WTC11 (cell line): ENCODE measurements around the gene FOXN3. TPM values are rescaled to one million over a fixed set of nuclear protein-coding genes. Genes with fewer than 3 reads are reported as not detected.

Source experiments
- ATAC-seq: fragments of 200-7000 bp; cut with Tn5 transposase; 2 replicates; pipeline ENCODE4 v1.10.0; 2021; ENCODE audit warnings: mild to moderate bottlenecking, moderate library complexity
- CTCF ChIA-PET: fragments of 300-600 bp; sonication (Branson Sonifier 250); formaldehyde crosslinking; loops from one replicate; lab custom pipeline; 2021; ENCODE audit warnings: antibody characterized with exemption; lab: Charles Lee
- POLR2A ChIA-PET: fragments of 350-600 bp; sonication (Branson Sonifier 250); formaldehyde crosslinking; loops from one replicate; lab custom pipeline; 2021; ENCODE audit warnings: antibody characterized with exemption; lab: Charles Lee
- DNase-seq: peaks from one replicate; pipeline ENCODE4 v3.0.0; 2021; ENCODE audit warnings: low spot score
- H3K27ac Mint-ChIP-seq: 2 replicates; pipeline ENCODE4 v1.8.0; 2021; ENCODE audit warnings: mixed read lengths
- H3K27me3 Mint-ChIP-seq: 2 replicates; pipeline ENCODE4 v1.8.0; 2021; ENCODE audit warnings: low read depth, mild to moderate bottlenecking, moderate library complexity, mixed read lengths
- H3K36me3 Mint-ChIP-seq: 2 replicates; pipeline ENCODE4 v1.8.0; 2021; ENCODE audit warnings: mixed read lengths
- H3K4me1 Mint-ChIP-seq: 2 replicates; pipeline ENCODE4 v1.8.0; 2022; ENCODE audit warnings: mixed read lengths
- H3K4me3 Mint-ChIP-seq: 2 replicates; pipeline ENCODE4 v1.8.0; 2021; ENCODE audit warnings: mild to moderate bottlenecking, moderate library complexity, mixed read lengths
- H3K9me3 Mint-ChIP-seq: 2 replicates; pipeline ENCODE4 v1.8.0; 2021; ENCODE audit warnings: mixed read lengths
- ARID4B ChIP-seq: sonication (generic); formaldehyde crosslinking; IDR thresholded peaks from 2 replicates; pipeline ENCODE4 v1.8.0; 2023; ENCODE audit warnings: missing genetic modification reagents, mild to moderate bottlenecking, borderline replicate concordance
- ESRRA ChIP-seq: sonication (generic); formaldehyde crosslinking; IDR thresholded peaks from 2 replicates; pipeline ENCODE4 v1.8.1; 2022; ENCODE audit warnings: mild to moderate bottlenecking, missing genetic modification reagents, borderline replicate concordance
- GTF2I ChIP-seq: fragments of 250-450 bp; sonication (Bioruptor Pico); conservative IDR thresholded peaks from 2 replicates; pipeline ENCODE4 v1.4.0; 2021; ENCODE audit warnings: mild to moderate bottlenecking
- JAZF1 ChIP-seq: fragments of 250-450 bp; sonication (Bioruptor Pico); IDR thresholded peaks from 2 replicates; pipeline ENCODE4 v1.9.0; 2021; ENCODE audit warnings: moderate library complexity, mild to moderate bottlenecking, inconsistent platforms
- NFATC4 ChIP-seq: fragments of 250-450 bp; sonication (Bioruptor Pico); IDR thresholded peaks from 2 replicates; pipeline ENCODE4 v1.9.0; 2021; ENCODE audit warnings: mild to moderate bottlenecking
- NR2C2 ChIP-seq: sonication (generic); formaldehyde crosslinking; IDR thresholded peaks from 2 replicates; pipeline ENCODE4 v1.8.0; 2022; ENCODE audit warnings: mild to moderate bottlenecking, missing genetic modification reagents
- RORB ChIP-seq: fragments of 250-450 bp; sonication (Bioruptor Pico); IDR thresholded peaks from 2 replicates; pipeline ENCODE4 v1.9.0; 2021; ENCODE audit warnings: mild to moderate bottlenecking
- SMAD4 ChIP-seq: sonication (generic); formaldehyde crosslinking; IDR thresholded peaks from 2 replicates; pipeline ENCODE4 v1.8.0; 2022; ENCODE audit warnings: mild to moderate bottlenecking, missing genetic modification reagents
- USF1 ChIP-seq: sonication (generic); formaldehyde crosslinking; IDR thresholded peaks from 2 replicates; pipeline ENCODE4 v1.8.0; 2022; ENCODE audit warnings: mild to moderate bottlenecking, missing genetic modification reagents
- ZBTB43 ChIP-seq: sonication (generic); formaldehyde crosslinking; IDR thresholded peaks from 2 replicates; pipeline ENCODE4 v1.8.1; 2023; ENCODE audit warnings: mild to moderate bottlenecking, missing genetic modification reagents
- ZNF263 ChIP-seq: sonication (generic); formaldehyde crosslinking; IDR thresholded peaks from 2 replicates; pipeline ENCODE4 v1.8.1; 2022; ENCODE audit warnings: low read depth, mild to moderate bottlenecking, moderate library complexity, missing genetic modification reagents
- ZNF281 ChIP-seq: sonication (generic); formaldehyde crosslinking; IDR thresholded peaks from 2 replicates; pipeline ENCODE4 v1.8.0; 2023; ENCODE audit warnings: mild to moderate bottlenecking, missing genetic modification reagents
- ZNF423 ChIP-seq: fragments of 250-450 bp; sonication (Bioruptor Pico); IDR thresholded peaks from 2 replicates; pipeline ENCODE4 v2.1.2; 2022; ENCODE audit warnings: mild to moderate bottlenecking, moderate library complexity
- total RNA-seq: library from RNA; stranded (reverse); gene quantifications from 3 replicates; pipeline ENCODE4 v1.2.3, GENCODE V29; 2021
- TF ChIP-seq, protein P1 (sequence below): fragments of 250-450 bp; sonication (Bioruptor Pico); IDR thresholded peaks from 2 replicates; pipeline ENCODE4 v1.9.0; 2021; ENCODE audit warnings: mild to moderate bottlenecking
- TF ChIP-seq, protein P2 (sequence below): sonication (generic); formaldehyde crosslinking; IDR thresholded peaks from 2 replicates; pipeline ENCODE4 v1.8.1; 2022; ENCODE audit warnings: low read depth, mild to moderate bottlenecking, moderate library complexity, missing genetic modification reagents, borderline replicate concordance
- TF ChIP-seq, protein P3 (sequence below): sonication (generic); formaldehyde crosslinking; IDR thresholded peaks from 2 replicates; pipeline ENCODE4 v1.8.1; 2023; ENCODE audit warnings: mild to moderate bottlenecking, missing genetic modification reagents, moderate library complexity
- TF ChIP-seq, protein P4 (sequence below): fragments of 250-450 bp; sonication (Bioruptor Pico); IDR thresholded peaks from 2 replicates; pipeline ENCODE4 v1.8.0; 2021; ENCODE audit warnings: mild to moderate bottlenecking

Gene FOXN3
- total RNA-seq, 1 experiment from 2014 or later = 170 TPM

GRCh38 chr14:89349171-89350008 lies 67.6 kb downstream of the FOXN3 start:
- peak overlapping the region; percentile 76 for H3K27ac Mint-ChIP-seq
- CTCF ChIA-PET = no interaction called here

GRCh38 chr14:89348722-89349121 lies 68.3 kb downstream of the FOXN3 start:
- Mint-ChIP-seq H3K27ac (0 out of 2 replicates have a peak overlapping the region, but pooled peaks have one; percentile 76), H3K27me3 (no peaks in the 10 kb centered on the region), H3K36me3 (peaks cover 53% of the 10 kb centered on the region), H3K4me1 (peaks cover 91% of the 10 kb centered on the region), H3K9me3 (0 out of 2 replicates have a peak, but pooled peaks cover 11% of the 10 kb centered on the region), H3K4me3 (no peak overlapping the region)
- ChIA-PET POLR2A (interaction anchor here (0.6 kb wide), 1 partner anchor 28 kb away, joined by 5 read pairs; no protein-coding TSS in a partner anchor), CTCF (no interaction called here)
- no peak for ATAC-seq
- DNase-seq = no peak
- TF ChIP-seq ARID4B (CRISPR knock-in tag) (no peak), NR2C2 (CRISPR knock-in tag) (no peak), USF1 (no peak), SMAD4 (CRISPR knock-in tag) (no peak), RORB (no peak), ESRRA (CRISPR knock-in tag) (no peak), GTF2I (CRISPR knock-in tag) (no peak), JAZF1 (CRISPR knock-in tag) (no peak), ZNF423 (no peak), ZBTB43 (CRISPR knock-in tag) (no peak), NFATC4 (CRISPR knock-in tag) (no peak)
- TF ChIP-seq, protein P1, sequence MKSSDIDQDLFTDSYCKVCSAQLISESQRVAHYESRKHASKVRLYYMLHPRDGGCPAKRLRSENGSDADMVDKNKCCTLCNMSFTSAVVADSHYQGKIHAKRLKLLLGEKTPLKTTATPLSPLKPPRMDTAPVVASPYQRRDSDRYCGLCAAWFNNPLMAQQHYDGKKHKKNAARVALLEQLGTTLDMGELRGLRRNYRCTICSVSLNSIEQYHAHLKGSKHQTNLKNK = no peak
- TF ChIP-seq, protein P2, sequence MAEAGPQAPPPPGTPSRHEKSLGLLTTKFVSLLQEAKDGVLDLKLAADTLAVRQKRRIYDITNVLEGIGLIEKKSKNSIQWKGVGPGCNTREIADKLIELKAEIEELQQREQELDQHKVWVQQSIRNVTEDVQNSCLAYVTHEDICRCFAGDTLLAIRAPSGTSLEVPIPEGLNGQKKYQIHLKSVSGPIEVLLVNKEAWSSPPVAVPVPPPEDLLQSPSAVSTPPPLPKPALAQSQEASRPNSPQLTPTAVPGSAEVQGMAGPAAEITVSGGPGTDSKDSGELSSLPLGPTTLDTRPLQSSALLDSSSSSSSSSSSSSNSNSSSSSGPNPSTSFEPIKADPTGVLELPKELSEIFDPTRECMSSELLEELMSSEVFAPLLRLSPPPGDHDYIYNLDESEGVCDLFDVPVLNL (CRISPR knock-in tag) = no peak

More at GRCh38 chr14:89349171-89350008, 67.6 kb downstream of the FOXN3 start:
- DNase-seq (peak; percentile 86), ATAC-seq (peak; percentile 19; the same call in 1 of the 2 replicates)
- TF ChIP-seq ZNF263 (no peak), ZNF281 (CRISPR knock-in tag) (no peak)
- TF ChIP-seq, protein P3, sequence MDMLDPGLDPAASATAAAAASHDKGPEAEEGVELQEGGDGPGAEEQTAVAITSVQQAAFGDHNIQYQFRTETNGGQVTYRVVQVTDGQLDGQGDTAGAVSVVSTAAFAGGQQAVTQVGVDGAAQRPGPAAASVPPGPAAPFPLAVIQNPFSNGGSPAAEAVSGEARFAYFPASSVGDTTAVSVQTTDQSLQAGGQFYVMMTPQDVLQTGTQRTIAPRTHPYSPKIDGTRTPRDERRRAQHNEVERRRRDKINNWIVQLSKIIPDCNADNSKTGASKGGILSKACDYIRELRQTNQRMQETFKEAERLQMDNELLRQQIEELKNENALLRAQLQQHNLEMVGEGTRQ = no peak
- TF ChIP-seq, protein P4, sequence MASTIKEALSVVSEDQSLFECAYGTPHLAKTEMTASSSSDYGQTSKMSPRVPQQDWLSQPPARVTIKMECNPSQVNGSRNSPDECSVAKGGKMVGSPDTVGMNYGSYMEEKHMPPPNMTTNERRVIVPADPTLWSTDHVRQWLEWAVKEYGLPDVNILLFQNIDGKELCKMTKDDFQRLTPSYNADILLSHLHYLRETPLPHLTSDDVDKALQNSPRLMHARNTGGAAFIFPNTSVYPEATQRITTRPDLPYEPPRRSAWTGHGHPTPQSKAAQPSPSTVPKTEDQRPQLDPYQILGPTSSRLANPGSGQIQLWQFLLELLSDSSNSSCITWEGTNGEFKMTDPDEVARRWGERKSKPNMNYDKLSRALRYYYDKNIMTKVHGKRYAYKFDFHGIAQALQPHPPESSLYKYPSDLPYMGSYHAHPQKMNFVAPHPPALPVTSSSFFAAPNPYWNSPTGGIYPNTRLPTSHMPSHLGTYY (CRISPR knock-in tag) = no peak
- Mint-ChIP-seq H3K9me3 (0 out of 2 replicates have a peak, but pooled peaks cover 8% of the 10 kb centered on the region), H3K4me3 (0 out of 2 replicates have a peak overlapping the region, but pooled peaks have one; percentile 0), H3K27me3 (no peaks in the 10 kb centered on the region), H3K36me3 (peaks cover 46% of the 10 kb centered on the region), H3K4me1 (peaks cover 90% of the 10 kb centered on the region)
- POLR2A ChIA-PET = no interaction called here
